MM.1S (cell line): ENCODE data around the gene MEIOC.

ENCODE experiments used
- CTCF ChIP-seq: fragments of 300-600 bp; sonication (generic); IDR thresholded peaks from 2 replicates; pipeline ENCODE4 v1.5.1; 2016; ENCODE audit warnings: antibody characterized with exemption, low read length, mixed read lengths
- EZH2phosphoT487 ChIP-seq: fragments of 300-600 bp; sonication (generic); IDR thresholded peaks from 2 replicates; pipeline ENCODE4 v1.6.1; 2018; ENCODE audit warnings: antibody characterized with exemption, low read length

GRCh38 chr17:44689477-44690217, 33.4 kb downstream of the MEIOC start, which contains the start of gene CCDC43:
- no peak for TF ChIP-seq CTCF
- TF ChIP-seq EZH2phosphoT487: no peak
